Stimulated activated CD8-positive, alpha-beta memory T cell treated with anti-CD3 and anti-CD28 coated beads, Interleukin-7, amount 100 ng/mL, for 24 hours (primary cell): Measurements from ENCODE around the gene ZG16.
"Not testable (repeated sequence)": the region's sequence is repeated elsewhere in the genome, so short reads cannot be mapped to it uniquely, and the experiment has no call there.

ENCODE experiments used
- DNase-seq: peaks from one replicate; pipeline ENCODE4 v3.0.0-alpha.2; 2020; ENCODE audit warnings: low read depth

Gene ZG16, protein sequence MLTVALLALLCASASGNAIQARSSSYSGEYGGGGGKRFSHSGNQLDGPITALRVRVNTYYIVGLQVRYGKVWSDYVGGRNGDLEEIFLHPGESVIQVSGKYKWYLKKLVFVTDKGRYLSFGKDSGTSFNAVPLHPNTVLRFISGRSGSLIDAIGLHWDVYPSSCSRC

DNA sequence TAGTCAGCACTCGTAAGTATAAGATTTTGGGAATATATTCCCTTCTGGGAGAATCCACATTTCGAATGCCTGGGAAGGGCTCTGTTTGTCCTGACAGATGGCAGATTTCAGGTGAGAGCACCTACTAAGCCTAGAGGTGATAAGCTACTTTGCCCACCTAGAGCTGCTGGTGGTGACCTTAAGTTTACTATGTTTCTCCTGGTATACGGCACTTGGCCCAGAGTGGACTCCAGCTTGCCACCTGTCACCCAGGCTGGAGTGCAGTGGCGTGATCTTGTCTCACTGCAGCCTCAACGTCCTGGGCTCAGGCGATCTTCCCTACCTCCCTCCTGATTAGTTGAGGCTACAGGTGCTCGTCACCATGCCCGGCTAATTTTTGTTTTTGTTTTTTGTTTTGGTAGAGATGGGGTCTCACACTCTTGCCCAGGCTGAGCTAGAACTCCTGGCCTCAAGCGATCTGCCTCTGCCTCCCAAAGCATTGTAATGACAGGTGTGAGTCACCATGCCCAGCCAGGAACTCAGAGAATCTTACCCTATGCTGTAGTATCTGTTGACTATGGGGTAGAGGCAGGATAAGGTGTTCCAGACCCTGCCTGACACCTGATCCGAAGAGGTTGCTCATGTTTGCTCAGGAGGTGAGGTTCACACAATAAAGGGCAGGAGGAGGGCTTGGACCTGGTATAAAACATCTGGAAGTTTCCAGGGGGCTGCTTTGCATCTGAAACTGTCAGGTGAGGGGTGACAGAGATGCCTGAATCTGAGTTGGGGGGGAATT lies at the start of gene ZG16:
TSS of gene ZG16 (plus strand) at position 681 of the 775 bp plus-strand sequence. CDS start 1,011 bp downstream, outside the sequence.
- DNase-seq, result no peak

DNA sequence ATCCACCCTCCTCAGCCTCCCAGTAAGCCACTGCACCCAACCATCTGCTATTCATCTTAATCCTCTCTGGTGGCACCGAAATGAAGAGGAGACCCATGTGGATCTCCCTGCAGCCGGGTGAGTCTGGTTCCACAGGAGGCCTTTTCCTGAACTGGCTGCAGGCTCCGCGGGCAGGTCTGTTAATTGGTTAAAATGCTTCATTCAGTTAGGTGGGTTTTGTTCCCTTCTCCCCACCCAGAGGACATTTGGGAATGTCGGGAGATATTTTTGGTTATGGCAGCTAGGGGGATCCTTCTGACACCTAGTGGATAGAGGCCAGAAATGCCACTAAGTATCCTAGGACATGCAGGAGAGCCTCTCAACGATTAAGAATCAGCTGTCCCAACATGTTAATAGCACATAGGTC lies 48.9 kb upstream of the ZG16 start:
- no peak for DNase-seq

DNA sequence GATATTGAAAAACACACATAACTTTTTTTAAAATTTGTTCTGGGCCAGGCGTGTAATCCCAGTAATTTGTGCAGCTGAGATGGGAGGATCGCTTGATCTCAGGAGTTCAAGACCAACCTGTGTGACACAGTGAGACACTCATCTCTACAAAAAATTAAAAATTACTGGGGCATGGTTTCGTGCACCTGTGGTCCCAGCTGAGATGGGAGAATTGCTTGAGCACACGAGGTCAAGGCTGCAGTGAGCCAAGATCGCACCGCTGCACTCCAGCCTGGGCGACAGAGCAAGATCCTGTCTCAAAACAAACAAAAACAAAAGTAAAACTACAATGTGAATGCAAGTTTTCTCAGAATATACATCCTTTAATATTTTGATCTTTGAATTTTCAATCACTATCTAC lies 47.4 kb upstream of the ZG16 start:
- DNase-seq, result no peak

DNA sequence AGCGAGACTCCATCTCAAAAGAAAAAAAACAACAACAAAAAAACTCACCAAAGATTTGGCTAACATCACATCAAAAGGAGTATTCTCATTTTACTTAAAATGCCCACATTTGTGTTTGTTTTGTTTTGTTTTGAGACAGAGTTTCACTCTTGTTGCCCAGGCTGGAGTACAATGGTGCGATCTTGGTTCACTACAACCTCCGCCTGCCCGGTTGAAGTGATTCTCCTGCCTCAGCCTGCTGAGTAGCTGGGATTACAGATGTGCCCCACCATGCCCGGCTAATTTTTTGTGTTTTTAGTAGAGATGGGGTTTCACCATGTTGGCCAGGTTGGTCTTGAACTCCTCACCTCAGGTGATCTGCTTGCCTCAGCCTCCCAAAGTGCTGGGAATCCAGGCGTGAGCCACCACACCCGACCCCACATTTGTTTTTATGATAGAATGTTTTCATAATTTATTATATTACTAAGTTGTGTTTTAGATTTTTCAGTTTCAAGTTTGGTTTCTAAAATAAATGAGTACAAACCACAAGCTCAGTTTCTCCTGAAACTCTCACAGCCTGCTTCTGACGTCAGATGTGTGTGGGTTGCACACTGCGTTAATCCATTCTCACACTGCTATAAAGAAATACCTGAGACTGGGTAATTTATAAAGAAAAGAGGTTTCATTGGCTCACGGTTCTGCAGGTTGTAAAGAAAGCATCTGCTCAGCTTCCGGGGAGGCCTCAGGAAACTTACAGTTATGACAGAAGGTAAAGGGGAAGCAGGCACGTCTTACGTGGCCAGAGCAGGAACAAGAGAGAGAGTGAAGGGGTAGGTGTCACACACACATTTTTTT lies 46.1 kb upstream of the ZG16 start:
- peak; percentile 52 for DNase-seq

DNA sequence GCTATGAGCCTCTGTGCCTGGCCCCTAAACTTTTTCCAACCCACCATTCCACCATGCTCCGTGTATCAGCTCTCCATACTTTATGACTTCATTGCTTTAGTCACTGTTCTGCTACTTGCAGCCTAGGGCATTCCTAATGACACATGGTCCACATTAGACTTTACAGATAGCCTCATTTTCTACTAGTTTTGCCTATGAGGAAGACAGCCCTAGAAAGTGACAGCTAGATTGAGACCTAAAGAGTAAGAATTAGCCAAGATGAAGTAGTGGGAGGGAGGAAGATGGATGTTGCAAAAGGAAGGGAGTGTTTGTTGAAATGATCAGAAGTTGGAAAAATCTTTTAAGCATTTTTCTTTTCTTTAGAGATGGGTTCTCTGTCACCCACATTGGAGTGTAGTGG lies 43.3 kb upstream of the ZG16 start:
- no peak for DNase-seq

DNA sequence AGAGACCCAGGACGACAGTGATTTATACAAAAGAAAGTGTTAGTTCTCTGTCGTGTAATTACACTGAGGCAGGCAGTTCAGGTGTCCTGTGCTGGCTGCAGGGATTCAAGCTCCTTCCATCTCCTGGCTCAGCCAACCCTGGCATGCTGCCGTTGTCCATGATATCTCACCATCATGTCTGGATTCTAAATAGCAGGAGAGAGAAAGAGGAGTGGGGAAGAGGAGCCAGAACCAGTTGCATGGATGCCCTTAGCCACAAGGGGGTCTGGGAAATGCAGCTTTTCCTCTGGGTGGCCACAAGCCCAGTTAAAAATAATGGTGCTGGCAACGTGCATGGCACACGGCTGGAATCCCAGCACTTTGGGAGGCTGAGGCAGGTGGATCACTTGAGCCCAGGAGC lies 41.9 kb upstream of the ZG16 start:
- DNase-seq, result no peak

DNA sequence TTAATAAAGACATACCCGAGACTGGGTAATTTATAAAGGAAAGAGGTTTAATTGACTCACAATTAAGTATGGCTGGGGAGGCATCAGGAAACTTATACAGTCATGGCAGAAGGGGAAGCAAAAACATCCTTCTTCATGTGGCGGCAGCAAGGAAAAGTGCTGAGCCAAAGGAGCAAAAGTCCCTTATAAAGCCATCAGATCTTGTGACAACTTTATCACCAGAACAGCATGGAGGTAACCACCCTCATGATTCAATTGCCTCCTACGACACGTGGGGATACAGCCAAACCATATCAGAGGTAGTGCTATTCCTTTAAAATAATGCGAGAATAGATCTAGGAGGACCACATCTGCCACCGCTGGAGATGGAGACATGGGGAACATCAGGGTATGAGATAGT lies 41.3 kb upstream of the ZG16 start:
- no peak for DNase-seq

DNA sequence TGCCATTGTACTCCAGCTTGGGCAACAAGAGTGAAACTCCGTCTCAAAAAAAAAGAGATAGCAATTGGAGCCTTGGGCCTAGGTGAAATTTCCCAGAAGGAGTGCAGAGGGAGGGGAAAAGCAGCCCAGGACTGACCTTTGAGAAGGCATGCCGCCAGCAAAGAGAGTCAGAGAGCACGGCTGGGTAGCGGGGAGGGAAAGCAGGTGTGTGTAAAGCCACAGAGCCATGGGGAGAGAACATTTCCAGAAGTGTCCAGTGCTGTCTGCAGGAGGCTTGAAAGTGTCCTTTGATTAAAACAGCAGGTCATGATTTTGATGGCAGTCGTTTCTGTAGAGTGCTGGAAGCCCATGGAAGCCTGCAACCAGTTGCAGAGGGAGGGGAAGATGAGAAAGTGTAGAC lies 40.3 kb upstream of the ZG16 start:
- DNase-seq, result no peak

DNA sequence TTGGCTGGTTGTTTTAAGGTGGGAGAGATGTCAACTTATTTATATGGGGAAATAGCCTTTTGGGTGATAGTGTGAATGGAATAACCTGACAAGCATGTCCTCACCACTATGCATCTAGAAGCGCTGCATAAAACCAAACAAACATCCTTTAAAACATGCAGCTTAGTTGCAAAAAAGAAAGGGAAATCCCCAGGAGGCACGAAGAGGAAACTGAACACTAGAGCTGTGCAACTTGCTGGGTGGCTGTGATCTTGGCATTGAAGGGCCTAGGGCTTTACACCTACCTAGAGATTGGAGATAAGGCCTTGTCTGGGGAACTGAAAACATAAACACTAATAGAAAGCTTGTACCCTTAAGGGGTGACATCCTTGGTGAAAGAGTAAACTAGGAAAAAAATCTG lies 39.5 kb upstream of the ZG16 start:
- DNase-seq, result no peak

DNA sequence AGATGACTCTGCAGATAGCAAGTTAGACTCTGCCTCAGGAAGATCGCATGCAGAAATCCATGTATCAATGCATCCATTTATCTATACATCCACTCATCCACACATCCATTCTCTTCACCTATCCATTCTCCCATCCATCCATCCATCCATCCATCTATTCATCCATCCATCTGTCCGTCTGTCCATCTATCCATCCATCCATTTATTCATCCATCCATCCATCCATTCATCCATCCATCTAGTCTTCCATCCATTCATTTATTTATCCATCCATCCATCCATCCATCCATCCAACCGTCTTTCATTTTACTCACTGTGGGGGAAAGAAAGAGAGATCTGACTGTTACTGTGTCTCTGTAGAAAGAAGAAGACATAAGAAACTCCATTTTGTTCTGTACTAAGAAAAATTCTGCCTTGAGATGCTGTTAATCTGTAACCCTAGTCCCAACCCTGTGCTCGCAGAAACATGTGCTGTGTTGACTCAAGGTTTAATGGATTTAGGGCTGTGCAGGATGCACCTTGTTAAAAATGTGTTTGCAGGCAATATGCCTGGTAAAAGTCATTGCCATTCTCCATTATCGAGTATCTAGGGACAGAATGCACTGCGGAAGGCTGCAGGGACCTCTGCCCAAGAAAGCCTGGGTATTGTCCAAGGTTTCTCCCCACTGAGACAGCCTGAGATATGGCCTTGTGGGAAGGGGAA lies 38.0 kb upstream of the ZG16 start:
- not testable (repeated sequence) for DNase-seq

DNA sequence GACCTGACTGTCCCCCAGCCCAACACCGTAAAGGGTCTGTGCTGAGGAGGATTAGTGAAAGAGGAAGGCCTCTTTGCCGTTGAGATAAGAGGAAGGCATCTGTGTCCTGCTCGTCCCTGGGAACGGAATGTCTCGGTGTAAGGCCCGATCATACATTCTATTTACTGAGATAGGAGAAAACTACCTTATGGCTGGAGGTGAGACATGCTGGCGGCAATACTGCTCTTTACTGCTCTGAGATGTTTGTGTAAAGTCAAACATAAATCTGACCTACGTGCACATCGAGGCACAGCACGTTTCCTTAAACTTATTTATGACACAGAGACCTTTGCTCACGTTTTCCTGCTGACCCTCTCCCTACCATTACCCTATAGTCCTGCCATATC lies 37.4 kb upstream of the ZG16 start:
- not testable (repeated sequence) for DNase-seq

DNA sequence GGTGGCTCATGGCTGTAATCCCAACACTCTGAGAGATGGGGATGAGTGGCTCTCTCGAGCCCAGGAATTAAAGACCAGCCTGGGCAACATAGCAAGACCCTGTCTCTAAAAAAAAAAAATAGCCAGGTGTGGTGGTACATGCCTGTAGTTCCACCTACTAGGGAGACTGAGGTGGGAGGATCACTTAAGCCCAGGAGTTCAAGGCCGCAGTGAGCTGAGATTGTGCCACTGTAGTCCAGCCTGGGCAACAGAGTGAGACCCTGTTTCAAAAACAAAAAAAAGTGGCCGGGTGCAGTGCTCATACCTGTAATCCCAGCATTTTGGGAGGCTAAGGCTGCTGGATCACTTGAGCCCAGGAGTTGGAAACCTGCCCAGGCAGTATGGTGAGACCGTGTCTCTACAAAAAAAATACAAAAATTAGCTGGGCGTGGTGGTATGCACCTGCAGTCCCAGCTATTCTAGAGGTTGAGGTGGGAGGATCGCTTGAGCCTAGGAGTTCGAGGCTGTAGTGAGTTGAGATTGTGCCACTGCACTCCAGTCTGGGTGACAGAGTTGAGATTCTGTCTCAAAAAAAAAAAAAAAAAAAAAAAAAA lies 35.3 kb upstream of the ZG16 start:
- no peak for DNase-seq

DNA sequence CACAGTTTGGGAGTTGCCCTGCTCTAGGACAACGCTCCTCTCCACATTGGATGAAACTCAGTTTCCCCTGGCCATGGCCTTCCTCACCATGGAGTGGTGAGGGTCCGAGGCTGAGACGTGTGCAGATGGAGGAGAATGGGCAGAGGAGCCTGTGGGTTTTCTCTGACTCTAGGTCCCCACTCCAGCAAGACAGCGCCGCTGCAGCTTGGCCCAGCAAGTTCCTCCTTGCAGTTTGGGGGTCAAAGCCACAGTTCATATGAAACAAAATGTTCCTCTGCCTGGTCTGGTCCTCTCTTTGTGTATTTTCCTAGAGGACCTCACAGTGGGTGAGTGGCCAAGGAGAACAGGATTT lies 34.6 kb upstream of the ZG16 start:
- DNase-seq, result no peak

DNA sequence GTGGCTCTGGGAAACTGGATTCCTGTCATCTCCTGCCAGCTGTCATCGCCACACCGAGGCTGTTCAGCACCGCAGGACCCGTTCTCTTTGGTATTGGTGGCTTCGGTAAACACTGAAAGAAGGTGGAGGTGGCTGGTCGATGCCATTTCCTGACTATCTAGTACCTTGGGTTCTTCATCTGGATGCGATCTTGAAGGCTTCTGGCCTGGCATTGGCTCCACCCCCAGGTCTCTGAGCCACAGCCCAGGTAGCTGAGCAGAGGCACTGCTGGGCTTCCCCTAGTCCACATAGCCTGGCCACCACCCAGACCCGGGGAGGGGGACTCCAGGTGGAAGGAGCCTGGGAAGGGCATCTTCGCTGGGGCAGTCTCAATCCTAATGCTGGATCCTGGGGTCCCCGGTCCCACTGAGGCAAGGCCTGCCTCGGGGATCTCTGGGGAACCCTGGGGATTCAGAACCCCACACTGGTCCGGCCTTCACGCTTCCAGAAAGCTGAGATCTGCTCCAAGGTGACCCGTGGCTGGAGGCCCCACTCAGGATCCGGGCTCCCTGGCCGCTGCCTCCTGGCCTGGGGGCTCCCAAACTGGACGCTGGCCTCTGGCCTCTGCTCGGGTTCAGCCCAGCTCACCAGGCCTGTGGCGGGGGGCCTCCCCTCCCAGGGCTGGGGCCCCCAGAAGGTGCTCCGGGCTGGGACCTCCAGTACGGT lies 34.1 kb upstream of the ZG16 start:
- DNase-seq, result no peak

DNA sequence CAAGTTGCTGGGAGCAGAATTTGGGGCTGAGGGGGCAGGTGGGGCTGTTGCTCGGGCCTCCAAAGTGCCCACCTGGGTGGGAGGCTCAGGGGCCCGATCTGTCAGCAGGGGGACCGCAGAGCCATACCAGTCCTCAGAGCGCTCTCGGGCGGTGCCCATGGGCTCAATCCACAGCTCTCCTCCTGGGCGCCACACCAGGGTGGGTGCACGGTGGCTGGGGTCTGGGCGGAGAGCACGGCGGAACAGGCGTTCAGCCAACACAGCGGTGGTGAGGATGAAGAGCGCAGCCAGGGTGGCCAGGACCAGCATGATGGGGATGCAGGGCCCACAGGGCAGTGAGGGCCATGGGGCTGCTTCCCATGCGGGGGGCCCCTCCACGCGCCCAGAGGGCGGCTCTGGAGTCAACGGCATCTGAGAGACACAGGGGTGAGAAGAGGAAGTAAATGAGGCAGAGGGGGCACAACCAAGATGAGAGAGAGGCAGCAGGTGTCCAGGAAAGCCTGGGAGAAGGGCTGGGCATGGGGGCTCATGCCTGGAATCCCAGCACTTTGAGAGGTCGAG lies 33.4 kb upstream of the ZG16 start:
- DNase-seq, result no peak

DNA sequence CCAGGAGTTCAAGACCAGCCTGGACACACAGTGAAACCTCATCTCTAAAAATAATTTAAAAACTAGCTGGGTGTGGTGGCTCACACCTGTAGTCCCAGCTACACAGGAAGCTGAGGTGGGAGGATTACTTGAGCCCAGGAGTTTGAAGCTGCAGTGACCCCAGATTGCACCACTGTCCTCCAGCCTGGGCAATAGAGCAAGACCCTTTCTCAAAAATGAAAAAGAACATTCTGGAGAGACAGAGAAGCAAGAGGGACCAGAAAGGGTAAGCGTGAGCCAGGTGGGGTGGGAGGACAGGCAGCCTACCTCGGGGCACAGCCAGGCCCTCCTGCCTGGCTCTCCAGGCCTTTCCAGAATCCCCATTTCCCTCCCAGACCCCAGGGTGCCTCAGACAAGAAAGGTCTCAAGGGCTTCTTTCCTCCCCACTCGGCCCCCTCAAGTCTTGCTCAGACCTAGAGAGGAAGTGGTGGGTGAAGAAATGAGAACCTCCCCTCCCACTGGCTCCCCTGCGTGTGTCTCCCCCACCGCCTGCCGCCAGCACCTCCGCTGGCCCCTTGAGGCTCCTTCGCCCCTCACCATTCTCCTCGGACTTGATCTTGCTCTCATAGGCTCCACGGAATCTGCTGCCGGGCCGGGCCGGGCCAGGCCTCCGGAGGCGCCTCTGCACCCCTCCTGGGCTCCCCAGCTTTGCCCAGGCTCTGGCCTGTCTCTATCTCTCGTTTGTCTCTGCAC lies 32.8 kb upstream of the ZG16 start:
- no peak for DNase-seq

DNA sequence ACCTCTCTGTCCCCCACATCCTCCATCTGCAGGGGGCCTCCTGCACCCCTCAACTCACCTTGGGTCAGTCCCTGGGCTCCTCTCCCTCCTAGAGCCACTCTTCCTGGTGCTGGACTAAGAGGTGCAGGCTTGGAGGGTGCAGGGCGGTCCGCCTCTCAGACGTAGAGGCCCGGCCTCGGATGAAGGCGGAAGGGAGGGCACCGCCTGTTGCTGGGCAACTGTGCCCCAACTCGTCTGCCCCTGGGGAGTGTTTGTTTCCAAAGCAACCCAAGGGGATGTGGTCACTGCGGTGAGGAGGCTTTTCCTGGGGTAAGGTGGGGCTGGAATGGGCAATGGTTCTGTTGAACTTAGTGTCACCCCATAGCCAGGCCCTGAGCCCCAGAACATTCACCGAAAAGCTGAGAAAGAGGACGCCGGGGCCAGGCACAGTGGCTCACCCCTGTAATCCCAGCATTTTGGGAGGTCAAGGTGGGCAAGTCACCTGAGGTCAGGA lies 32.2 kb upstream of the ZG16 start, which contains the start of gene C16orf54:
TSS of gene C16orf54 (minus strand) at position 138 of the 493 bp plus-strand sequence. CDS start 1,039 bp downstream, outside the sequence.
- DNase-seq, result peak; percentile 70

DNA sequence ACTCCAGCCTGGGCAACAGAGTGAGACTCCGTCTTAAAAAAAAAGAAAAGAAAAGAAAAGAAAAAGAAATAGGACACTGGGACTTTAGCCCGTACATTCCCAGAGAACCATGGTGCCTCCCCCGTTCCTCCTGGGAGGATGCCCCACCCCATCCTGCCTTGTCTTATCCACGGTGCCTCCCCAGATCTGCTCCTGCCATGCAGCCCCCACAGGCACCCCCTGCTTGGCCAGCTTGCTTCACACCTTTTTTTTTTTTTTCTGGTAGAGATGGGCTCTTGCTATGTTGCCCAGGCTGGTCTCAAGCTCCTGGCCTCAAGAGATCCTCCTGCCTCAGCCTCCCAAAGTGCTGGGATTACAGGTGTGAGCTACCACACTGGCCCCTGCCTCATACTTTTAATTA lies 31.5 kb upstream of the ZG16 start:
- not testable (repeated sequence) for DNase-seq

DNA sequence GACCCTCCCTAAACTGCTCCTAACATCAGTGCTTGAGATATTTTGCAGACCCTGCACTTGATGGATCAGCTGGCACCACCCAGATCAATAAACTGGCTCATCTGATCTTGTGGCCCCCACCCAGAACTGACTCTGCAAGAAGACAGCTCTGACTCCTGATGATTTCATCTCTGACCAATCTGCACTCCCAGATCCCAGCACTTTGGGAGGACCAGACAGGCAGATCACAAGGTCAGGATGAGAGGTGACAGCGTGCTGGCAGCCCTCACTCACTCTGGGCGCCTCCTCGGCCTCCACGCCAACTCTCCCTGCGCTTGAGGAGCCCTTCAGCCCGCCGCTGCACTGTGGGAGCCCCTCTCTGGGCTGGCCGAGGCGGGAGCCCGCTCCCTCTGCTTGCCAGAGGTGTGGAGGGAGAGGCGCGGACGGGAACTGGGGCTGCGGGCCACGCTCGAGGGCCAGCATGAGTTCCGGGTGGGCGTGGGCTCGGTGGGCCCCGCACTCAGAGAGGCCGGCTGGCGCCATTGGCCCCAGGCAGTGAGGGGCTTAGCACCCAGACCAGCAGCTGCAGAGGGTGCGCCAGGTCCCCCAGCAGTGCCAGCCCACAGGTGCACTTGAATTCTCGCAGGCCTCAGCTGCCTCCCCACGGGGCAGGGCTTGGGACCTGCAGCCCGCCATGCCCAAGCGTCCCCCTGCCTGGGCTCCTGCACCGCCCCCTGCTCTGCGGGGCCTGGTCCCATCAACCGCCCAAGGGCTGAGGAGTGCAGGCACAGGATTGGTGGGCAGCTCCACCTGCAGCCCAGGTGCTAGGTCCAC lies 29.9 kb upstream of the ZG16 start:
- no peak for DNase-seq
